ENCODE measurements around the gene SLC22A14.

Gene SLC22A14

DNA sequence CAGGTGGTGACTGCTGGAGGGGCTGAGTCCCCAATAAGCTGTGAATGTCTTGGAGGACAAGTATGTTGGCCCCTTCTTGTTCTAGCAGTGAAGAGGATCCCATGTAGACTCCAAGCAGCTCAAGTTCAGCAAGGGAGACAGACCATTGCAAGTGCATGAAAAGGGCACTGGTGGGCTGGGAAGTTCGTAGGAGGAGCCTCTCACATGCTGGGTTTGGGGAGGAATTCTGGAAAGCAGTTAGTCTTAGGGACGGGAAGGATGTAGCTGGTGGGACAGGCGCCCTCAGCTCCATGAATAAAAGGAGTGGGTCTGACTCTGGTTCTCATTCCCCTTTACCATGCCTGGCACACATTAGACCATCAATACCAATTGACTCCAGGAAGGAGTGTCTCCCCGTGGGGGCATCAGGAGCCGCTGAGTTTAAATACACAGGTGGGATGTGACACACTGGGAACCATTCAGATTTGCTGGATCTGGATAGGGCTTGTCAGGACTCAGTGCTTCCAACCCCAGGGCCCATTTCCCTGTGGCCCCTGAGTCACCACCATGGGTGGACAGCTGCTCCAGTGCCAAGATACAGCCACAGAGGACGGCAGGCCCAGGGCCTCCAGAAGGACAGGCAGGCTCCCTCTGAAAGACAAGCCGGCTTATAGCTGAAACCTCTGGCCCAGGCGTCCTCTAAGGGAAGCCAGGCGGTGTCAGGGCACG is 63.9 kb downstream of the SLC22A14 start:
- DNase-seq (ENCODE audit: low read depth in 2 of 2) = no peak

DNA sequence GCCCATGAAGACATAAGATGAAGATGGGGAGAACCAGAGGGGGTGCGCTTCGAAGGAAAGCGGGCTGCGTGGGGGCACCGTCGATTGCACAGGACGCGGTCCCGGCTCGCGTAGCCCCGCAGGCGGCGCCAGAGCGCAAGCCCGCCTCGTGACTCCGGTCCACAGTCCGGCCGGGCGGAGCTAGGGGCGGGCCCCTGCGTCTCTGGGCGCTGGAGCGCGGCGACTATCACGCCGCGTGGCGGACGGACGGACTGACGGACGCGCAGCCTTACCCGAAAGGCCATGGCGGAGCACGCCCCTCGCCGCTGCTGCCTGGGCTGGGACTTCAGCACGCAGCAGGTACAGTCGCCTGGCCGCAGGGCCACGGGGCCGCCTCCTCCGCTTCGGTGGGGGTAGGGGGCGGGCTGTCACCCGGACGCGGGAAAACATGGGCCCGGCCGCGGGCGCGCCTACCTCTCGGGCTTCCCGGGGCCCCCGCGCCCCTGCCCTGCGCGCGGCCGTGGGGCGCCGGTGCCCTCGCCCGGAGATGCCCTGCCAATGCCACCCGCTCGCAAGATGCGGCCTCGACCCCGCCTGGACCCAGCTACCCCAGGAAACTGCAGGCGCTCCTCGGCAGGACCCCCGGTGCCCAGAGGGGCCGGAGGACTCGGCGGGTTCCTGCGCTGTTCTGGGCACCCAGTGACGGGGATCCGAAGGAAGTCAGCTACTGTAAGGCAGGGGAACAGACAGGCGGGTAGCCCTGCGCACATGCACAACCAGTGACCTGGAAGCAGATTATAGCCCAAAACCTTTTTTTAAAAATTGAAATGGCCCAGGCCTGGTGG is 64.7 kb downstream of the SLC22A14 start, which contains the start of gene XYLB:
Gene XYLB (plus strand): TSS at position 199 of the 824 bp plus-strand sequence. CDS start 84 bp downstream, at position 283.
- peak; percentile 76 to 81 for DNase-seq (ENCODE audit: low read depth in 2 of 2)

DNA sequence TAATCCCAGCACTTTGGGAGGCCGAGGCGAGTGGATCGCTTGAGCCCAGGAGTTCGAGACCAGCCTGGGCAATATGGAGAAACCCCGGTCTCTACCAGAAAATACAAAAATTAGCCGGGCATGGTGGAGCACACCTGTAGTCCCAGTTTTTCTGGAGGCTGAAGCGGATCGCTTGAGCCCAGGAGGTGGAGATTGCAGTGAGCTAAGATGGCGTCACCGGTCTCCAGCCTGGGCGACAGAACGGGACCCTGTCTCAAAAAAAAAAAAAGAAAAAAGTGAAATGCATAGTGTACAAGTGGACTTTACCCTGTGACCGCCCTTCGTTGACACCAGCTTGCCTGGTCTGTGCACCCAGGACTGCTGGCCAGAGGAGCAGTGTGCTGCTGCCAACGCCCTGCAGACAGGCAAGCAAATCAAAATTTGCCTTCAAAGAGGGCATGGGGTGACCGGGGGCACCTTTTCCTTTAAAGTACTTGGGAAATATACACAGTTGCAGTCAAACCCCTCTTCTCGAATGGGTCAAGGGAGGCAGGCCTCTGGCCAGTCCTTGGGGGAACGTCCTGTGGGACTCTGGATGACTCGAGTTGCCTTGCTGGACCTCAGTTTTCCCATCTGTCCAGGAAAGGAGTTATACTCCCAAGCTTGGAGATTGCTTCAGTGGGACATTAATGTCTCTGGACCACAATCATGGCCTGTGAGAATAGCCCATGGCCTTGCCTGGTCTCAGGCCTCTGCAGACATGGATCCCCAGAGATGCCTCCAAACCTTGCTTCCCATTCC is 65.5 kb downstream of the SLC22A14 start:
- DNase-seq (ENCODE audit: low read depth in 2 of 2) = no peak

DNA sequence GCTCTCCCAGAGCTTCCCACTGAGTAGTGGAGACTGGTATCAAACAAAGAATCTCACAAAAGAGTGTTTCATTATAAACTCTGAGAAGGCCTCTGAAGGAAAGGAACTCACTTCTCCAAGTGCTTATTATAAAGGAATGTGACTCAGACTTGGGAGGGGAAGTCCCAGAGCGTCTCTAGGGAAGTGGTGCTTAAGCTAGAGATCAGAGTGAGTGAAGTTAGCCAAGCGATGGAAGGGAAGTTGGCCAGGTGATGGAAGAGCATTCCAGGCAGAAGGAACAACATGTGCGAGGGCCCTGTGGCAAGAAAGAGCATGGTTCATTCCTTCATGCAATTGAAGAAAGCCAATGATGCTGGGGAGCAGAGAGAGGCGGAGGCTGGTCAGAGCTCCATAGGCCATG is 66.8 kb downstream of the SLC22A14 start:
- no peak for DNase-seq (ENCODE audit: low read depth in 2 of 2)

DNA sequence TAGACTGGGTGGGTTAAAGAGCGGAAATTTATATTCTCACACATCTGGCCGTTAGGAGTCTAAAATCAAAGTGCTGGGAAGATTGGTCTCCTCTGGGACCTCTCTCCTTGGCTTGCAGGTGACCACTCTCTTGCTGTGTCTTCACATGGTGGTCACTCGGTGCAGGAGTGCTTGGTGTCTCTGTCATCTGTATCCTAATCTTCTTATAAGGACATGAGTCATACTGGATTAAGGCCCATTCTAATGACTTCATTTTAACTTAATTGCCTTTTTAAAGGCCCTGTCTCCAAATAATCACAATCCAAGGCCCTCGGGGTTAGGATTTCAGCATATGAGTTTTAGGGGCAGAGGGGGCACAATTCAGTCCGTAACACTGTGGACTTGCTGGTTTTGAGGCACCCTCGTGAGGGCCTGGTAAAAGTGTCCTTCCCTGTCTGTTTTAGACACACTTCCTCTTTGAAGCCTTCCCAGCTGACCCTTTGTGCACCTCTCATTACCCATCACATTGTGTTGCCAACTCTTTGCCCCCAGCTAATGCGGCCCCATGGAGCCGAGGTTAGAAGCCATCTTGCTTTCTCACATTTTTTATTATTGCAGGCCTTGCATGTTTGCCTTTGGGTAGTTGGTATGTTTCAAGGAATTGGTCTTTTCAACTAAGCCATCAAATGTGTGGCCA is 67.7 kb downstream of the SLC22A14 start:
- DNase-seq (ENCODE audit: low read depth in 2 of 2) = no peak

DNA sequence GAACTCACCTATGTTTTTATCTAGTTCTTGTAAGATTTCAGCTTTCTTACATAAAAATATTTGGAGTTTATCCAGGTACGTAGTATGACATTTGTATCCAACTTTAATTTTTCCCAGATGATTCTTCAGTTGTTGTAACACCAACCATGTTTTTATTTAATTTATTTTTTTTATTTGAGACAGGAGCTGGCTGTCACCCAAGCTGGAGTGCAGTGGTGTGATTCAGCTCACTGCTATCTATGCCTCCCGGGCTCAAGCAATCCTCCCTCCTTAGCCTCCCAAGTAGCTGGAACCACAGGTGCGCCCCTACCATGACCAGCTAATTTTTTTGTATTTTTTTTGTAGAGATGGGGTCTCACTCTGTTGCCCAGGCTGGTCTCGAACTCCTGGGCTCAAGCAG is 71.1 kb downstream of the SLC22A14 start:
- DNase-seq (ENCODE audit: low read depth in 2 of 2) = no peak

DNA sequence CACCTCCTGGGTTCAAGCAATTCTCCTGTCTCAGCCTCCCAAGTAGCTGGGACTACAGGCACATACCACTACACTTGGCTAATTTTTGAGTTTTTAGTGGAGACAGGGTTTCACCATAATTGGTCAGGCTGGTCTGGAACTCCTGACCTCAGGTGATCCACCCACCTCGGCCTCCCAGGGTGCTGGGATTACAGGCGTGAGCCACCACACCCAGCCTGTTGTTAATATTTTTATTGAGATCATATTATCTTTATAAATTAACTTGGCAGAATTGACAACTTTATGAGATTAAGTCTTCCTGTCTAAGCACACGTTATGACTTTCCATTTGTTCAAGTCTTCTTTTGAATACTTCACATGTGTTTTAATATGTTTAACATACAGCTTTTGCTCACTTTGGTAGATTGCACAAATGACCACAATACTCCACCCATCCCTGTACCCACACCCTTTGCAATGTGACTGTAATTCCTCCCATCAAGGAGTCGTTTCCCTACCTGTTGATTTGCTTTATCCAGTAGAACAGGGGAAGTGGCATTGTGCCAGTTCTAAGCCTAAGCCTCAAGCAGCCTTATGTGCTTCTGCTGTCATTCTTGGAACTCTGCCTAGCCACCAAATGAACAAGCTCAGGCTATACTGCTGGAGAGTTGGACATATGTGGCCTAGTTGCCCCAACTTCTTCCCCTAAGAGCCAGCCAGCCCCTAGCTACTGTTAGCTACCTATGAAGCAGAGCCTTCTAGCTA is 72.7 kb downstream of the SLC22A14 start:
- DNase-seq (ENCODE audit: low read depth in 2 of 2) = no peak

DNA sequence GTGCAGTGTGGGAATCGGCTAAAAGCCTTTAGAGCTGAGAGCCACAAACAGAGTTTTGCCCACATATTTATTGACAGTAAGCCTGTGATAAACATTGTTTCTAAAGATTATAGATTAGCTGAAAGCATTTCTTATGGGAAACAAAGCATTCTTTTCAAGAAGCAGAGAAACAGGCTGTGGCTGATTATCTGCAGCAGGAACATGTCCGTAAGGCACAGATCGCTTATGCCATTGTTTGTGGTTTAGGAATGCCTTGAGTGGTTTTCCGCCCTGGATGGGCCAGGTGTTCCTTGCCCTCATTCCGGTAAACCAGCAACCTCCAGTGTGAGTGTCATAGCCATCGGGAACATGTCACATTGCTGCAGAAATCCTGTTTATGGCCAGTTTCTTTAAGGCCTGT is 76.9 kb downstream of the SLC22A14 start:
- DNase-seq (ENCODE audit: low read depth in 2 of 2) = no peak

DNA sequence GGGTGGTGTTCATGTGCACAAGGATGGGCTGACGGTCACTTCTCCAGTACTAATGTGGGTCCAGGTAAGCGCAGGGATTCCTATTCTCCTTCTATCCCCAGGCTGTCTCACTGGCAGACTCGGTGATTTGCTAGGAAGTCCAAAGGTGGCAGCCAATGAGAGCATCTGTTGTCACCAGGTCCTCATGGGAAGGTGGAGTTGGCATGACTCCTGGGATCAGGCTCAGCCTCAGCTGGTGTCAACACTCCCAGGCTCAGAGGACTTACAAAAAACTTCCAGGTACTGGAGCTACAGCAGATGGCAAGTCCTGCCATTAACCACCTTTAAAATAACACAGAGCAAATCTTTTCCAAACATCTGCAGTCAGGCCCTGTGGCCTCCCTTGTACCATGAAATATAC is 78.3 kb downstream of the SLC22A14 start:
- no peak for DNase-seq (ENCODE audit: low read depth in 2 of 2)

DNA sequence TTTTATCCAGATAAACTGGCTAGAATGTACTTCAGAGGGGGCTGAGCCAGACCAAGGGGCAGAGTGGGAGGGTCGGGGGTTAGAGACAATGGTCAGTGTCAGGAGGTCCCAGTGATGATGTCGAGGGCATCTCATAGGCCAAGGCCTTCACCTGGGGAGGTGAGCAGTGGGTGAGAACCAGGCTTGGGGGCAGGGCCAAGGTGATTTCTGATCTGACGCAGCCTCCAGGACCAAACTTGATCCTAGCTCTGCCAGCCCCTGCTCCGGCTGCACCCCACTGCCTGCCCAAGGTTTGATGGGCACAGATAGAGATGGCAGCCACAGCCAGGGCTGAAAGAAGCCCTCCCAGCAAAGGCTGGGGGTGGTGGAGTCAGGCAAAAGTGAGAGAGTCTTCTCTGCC is 79.4 kb downstream of the SLC22A14 start:
- no peak for DNase-seq (ENCODE audit: low read depth in 2 of 2)

DNA sequence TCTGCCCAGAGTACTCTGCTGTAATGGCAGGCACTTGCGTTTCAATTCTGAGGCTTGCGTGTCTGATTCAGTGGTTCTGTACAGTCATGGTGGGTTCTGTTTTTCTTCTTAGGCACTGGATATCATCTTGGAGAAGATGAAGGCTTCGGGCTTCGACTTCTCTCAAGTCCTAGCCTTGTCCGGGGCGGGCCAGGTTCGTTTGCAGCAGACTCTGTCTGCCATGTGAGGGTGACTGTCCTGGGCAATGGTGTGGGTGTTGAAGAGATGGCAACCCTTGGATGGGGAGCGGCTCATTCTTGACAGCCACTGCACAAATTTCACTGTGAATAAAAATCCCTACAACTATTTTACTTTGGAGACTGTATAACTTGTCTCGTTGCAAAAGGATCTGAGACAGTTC is 80.7 kb downstream of the SLC22A14 start:
- DNase-seq (ENCODE audit: low read depth in 2 of 2) = no peak

DNA sequence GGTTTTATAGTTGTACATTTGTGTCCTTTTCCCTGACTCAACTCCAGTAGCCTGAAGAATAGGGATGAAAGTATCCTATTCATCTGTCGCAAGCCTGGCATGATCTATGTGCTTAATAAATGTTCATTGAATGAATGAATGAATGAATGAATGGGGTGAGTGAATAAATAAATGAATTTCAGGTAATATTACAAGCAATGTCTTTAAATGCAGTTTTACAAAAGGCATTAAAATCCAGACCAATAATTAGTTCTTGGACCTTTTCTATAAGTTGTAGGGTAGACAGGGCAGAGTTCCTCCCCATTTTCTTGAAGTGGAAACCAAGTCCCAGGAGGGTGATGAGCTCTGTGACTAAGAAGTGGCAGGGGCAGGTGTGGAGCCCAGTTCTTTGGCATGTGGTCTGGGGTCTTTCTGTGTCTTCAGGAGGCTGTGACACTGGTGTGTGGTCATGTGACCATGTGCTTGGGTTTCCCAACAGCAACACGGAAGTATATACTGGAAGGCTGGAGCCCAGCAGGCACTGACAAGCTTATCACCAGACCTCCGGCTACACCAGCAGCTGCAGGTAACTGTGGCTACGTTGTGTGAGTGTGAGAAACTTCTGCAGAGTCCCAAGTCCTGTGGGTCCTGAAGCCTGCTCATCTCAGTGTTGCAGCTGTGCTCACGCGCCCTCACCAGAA is 82.8 kb downstream of the SLC22A14 start:
- no peak for DNase-seq (ENCODE audit: low read depth in 2 of 2)

DNA sequence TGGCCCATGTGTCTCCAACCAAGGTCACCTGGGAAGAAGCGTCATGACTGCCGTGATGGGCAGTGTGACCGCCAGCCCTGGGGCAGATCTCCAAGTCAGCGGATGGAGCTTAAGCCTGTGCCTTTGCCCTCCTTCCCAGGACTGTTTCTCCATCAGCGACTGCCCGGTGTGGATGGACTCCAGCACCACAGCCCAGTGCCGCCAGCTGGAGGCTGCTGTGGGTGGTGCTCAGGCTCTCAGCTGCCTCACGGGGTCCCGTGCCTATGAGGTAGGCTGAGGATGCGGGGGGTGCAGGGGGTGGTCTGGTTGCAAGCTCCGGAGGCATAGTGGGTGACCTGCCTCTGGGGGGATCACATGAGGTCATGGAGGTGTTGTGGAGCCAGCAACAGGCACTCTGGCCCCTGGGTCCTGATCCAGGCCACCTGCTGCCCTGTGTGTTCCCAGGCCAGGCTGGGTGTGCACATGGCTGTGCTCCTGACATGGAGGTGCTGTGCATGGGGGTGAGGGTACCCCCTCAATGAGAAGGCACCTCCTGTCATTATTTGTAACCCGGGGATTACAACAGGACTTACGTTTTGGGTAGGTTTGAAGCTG is 83.5 kb downstream of the SLC22A14 start:
- DNase-seq (ENCODE audit: low read depth in 2 of 2) = no peak

DNA sequence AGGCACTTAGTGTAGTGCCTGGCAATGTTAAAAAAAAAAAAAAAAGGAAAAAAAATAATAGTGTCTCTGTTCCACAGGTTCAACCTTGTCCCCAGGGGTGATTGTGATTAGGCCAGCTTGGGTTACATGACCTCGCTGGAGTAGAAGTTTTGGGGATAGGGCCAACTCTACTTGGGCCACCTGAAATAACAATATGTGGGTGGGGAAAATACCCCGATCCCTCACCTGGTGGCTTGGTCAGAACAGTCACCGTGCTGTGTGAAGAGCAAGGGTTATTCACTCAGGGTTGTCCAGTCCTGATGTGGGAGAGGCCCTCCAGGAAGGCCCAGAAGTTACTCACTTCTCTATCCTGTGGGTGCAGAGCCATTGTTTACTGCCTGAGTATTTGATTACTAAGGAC is 84.0 kb downstream of the SLC22A14 start:
- no peak for DNase-seq (ENCODE audit: low read depth in 2 of 2)

DNA sequence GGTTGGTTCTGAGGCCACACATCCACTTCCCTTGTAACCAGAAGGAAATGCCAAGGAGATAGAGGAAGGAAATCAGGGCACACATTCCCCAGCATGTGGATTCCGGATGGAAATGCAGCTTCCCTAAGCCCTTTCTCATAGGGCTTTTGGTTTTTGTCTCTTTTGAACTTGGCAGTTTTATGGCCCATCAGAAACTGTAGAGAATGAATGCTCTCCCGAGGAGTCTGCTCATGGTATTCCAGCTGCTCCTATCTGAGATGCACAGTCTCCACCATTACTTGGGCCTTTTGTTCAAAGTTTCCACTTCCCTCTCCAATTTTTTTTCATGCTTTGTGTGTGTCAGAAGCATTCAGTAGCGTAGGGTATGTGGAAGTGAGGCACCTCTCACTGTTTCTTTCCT is 85.7 kb downstream of the SLC22A14 start:
- no peak for DNase-seq (ENCODE audit: low read depth in 2 of 2)
